ENCODE data around the gene KCNN4.
"Not testable (repeated sequence)": the region's sequence is repeated elsewhere in the genome, so short reads cannot be mapped to it uniquely, and the experiment has no call there.

Gene KCNN4

GRCh38 chr19:43780706-43781525 lies at the start of gene KCNN4:
Gene KCNN4 (minus strand): TSS chr19:43780973. CDS start chr19:43780861, 112 bp downstream.
- DNase-seq: peak in 1 of 2 experiments; percentile 28

- DNase-seq: peak; percentile 93 to 97
These were observed 46.3 kb upstream of the KCNN4 start, which contains the start of gene ZNF283 for GRCh38 chr19:43826787-43827754. Gene ZNF283 (plus strand): TSS chr19:43827321. CDS start chr19:43833505, 6,184 bp downstream.

GRCh38 chr19:43824572-43824971 lies 43.8 kb upstream of the KCNN4 start:
- DNase-seq: not testable (repeated sequence)

- DNase-seq: not testable (repeated sequence)
These were observed 43.1 kb upstream of the KCNN4 start for GRCh38 chr19:43823856-43824255.

- DNase-seq: no peak
These were observed 40.1 kb upstream of the KCNN4 start for GRCh38 chr19:43820884-43821215.

GRCh38 chr19:43820098-43820883 lies 39.5 kb upstream of the KCNN4 start:
- peak in 1 of 2 experiments; percentile 52 for DNase-seq

- no peak for DNase-seq
These were observed 37.7 kb upstream of the KCNN4 start for GRCh38 chr19:43818500-43818899.

- not testable (repeated sequence) for DNase-seq
These were observed 36.7 kb upstream of the KCNN4 start for GRCh38 chr19:43817454-43817853.

GRCh38 chr19:43814663-43815352 lies 34.0 kb upstream of the KCNN4 start:
- DNase-seq: no peak

- DNase-seq: no peak
These were observed 31.9 kb upstream of the KCNN4 start for GRCh38 chr19:43812688-43813087.

- no peak for DNase-seq
These were observed 31.5 kb upstream of the KCNN4 start for GRCh38 chr19:43812259-43812658.

GRCh38 chr19:43811837-43812236 lies 31.1 kb upstream of the KCNN4 start:
- no peak for DNase-seq

GRCh38 chr19:43809762-43810696 lies 29.3 kb upstream of the KCNN4 start:
- peak in 1 of 2 experiments; percentile 75 for DNase-seq

GRCh38 chr19:43807651-43808050 lies 26.9 kb upstream of the KCNN4 start:
- DNase-seq: no peak

GRCh38 chr19:43806848-43807247 lies 26.1 kb upstream of the KCNN4 start:
- peak; percentile 11 to 28 for DNase-seq

- DNase-seq: not testable (repeated sequence)
These were observed 25.6 kb upstream of the KCNN4 start for GRCh38 chr19:43806401-43806800.

GRCh38 chr19:43804432-43804831 lies 23.7 kb upstream of the KCNN4 start:
- peak in 1 of 2 experiments; percentile 5 for DNase-seq

- DNase-seq: no peak
These were observed 21.6 kb upstream of the KCNN4 start, which contains the start of gene LYPD5 for GRCh38 chr19:43802216-43802951. Gene LYPD5 (minus strand): TSS chr19:43802447. CDS start chr19:43802380, 67 bp downstream.

- DNase-seq: peak in 1 of 2 experiments; percentile 11
These were observed 18.8 kb upstream of the KCNN4 start for GRCh38 chr19:43799502-43800142.

Measured in NCI-H526 (cell line).